Daoy (cell line): ENCODE measurements around the gene GNPTAB. TPM values are rescaled to one million over a fixed set of nuclear protein-coding genes. Genes with fewer than 3 reads are reported as not detected.
"Not testable (repeated sequence)": the region's sequence is repeated elsewhere in the genome, so short reads cannot be mapped to it uniquely, and the experiment has no call there.

Experiments
- DNase-seq: peaks from one replicate; pipeline ENCODE4 v3.0.0-alpha.2; 2015; ENCODE audit warnings: low read depth
- total RNA-seq: library from RNA; depleted of rRNA; stranded (reverse); fragments of >200 nt; shearing (Covaris generic); gene quantifications from 2 replicates; pipeline ENCODE4 v1.2.3, GENCODE V29; 2014; rRNA removed

Gene GNPTAB
- 20.7 and 21.1 TPM in 2 replicates for total RNA-seq

GRCh38 chr12:101830367-101831325, at the start of gene GNPTAB:
Gene GNPTAB, minus strand, starts transcription at chr12:101830959. Its CDS starts 284 bp downstream, at chr12:101830675.
- peak; percentile 97 for DNase-seq

GRCh38 chr12:101878243-101878821, 47.6 kb upstream of the GNPTAB start:
- DNase-seq = no peak

- DNase-seq = peak; percentile 54
Measured at GRCh38 chr12:101877806-101878242, 47.1 kb upstream of the GNPTAB start.

- peak; percentile 90 for DNase-seq
Measured at GRCh38 chr12:101876861-101877805, 46.4 kb upstream of the GNPTAB start, which contains the start of gene DRAM1. Gene DRAM1, plus strand, starts transcription at chr12:101877580. Its CDS starts 210 bp downstream, at chr12:101877790.

- no peak for DNase-seq
Measured at GRCh38 chr12:101876322-101876860, 45.6 kb upstream of the GNPTAB start.

- DNase-seq = no peak
Measured at GRCh38 chr12:101875162-101875561, 44.4 kb upstream of the GNPTAB start.

GRCh38 chr12:101870925-101871324, 40.2 kb upstream of the GNPTAB start:
- no peak for DNase-seq

GRCh38 chr12:101867619-101868018, 36.9 kb upstream of the GNPTAB start:
- DNase-seq = not testable (repeated sequence)

- DNase-seq = no peak
Measured at GRCh38 chr12:101866615-101867373, 36.0 kb upstream of the GNPTAB start.

GRCh38 chr12:101863981-101864380, 33.2 kb upstream of the GNPTAB start:
- DNase-seq = no peak

- no peak for DNase-seq
Measured at GRCh38 chr12:101862245-101862644, 31.5 kb upstream of the GNPTAB start.

GRCh38 chr12:101861688-101862087, 30.9 kb upstream of the GNPTAB start:
- not testable (repeated sequence) for DNase-seq

GRCh38 chr12:101859664-101860607, 29.2 kb upstream of the GNPTAB start:
- DNase-seq = no peak

- DNase-seq = no peak
Measured at GRCh38 chr12:101858361-101858760, 27.6 kb upstream of the GNPTAB start.

GRCh38 chr12:101857043-101857558, 26.3 kb upstream of the GNPTAB start:
- peak; percentile 32 for DNase-seq

- DNase-seq = not testable (repeated sequence)
Measured at GRCh38 chr12:101856614-101857013, 25.9 kb upstream of the GNPTAB start.

- DNase-seq = no peak
Measured at GRCh38 chr12:101855976-101856375, 25.2 kb upstream of the GNPTAB start.

GRCh38 chr12:101855364-101855884, 24.7 kb upstream of the GNPTAB start:
- no peak for DNase-seq

GRCh38 chr12:101854747-101855146, 24.0 kb upstream of the GNPTAB start:
- no peak for DNase-seq
